HL-60 (cell line): ENCODE results near the gene CFAP92.

ENCODE experiments used
- DNase-seq, 2 experiments: peaks; one replicate each; pipeline ENCODE4 v3.0.0-alpha.2; 2010 to 2020; ENCODE audit warnings: low read depth in 1 of 2, low spot score in 1 of 2
- H3K27ac ChIP-seq: fragments of 250-450 bp; sonication (Bioruptor Pico); replicated peaks from 2 replicates; pipeline ENCODE4 v1.5.1; 2020; ENCODE audit warnings: mild to moderate bottlenecking, moderate library complexity
- H3K27me3 ChIP-seq: fragments of 250-450 bp; sonication (Bioruptor Pico); 2 replicates; pipeline ENCODE4 v1.5.1; 2021; ENCODE audit warnings: mild to moderate bottlenecking, moderate library complexity; ENCODE audit not compliant: insufficient read depth, poor library complexity, severe bottlenecking
- H3K4me3 ChIP-seq: replicated peaks from 2 replicates; pipeline ENCODE4 v1.5.1; 2011; ENCODE audit warnings: mild to moderate bottlenecking, control low read depth, low read length; ENCODE audit not compliant: insufficient read depth
- GABPA ChIP-seq: IDR thresholded peaks from 2 replicates; pipeline ENCODE4 v1.6.1; 2012; ENCODE audit warnings: low read depth
- POLR2AphosphoS5 ChIP-seq: IDR thresholded peaks from 2 replicates; pipeline ENCODE4 v1.6.1; 2012; ENCODE audit warnings: low read depth
- SPI1 ChIP-seq: IDR thresholded peaks from 2 replicates; pipeline ENCODE4 v1.6.1; 2012; ENCODE audit warnings: low read depth, mild to moderate bottlenecking, borderline replicate concordance
- TF ChIP-seq, protein P1 (sequence below): IDR thresholded peaks from 2 replicates; pipeline ENCODE4 v1.6.1; 2012; ENCODE audit warnings: low read depth; ENCODE audit not compliant: insufficient replicate concordance
- TF ChIP-seq, protein P2 (sequence below): IDR thresholded peaks from one replicate; pipeline ENCODE4 v1.5.1; 2011; ENCODE audit warnings: low read length, control low read depth, inconsistent platforms; ENCODE audit not compliant: insufficient read depth

The CFAP92 gene

DNA sequence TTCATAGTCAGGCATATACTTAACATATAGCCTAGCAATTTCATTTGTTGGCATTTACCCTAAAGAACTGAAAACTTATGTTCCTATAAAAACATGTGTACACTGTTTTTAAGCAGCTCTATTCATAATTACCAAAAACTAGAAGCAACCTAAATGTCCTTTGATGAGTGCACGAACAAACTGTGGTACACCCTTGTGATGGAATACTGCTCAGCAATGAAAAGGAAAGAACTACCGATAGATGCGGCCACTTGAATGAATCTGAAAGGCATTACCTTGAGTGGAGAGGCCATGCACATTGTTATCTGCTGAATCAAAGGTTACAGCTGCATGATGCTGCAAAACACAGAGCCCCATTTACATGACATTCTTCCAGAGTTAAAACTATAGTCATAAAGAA is 44.7 kb downstream of the CFAP92 start:
- TF ChIP-seq POLR2AphosphoS5 (no peak), SPI1 (no peak), GABPA (no peak)
- TF ChIP-seq, protein P1, sequence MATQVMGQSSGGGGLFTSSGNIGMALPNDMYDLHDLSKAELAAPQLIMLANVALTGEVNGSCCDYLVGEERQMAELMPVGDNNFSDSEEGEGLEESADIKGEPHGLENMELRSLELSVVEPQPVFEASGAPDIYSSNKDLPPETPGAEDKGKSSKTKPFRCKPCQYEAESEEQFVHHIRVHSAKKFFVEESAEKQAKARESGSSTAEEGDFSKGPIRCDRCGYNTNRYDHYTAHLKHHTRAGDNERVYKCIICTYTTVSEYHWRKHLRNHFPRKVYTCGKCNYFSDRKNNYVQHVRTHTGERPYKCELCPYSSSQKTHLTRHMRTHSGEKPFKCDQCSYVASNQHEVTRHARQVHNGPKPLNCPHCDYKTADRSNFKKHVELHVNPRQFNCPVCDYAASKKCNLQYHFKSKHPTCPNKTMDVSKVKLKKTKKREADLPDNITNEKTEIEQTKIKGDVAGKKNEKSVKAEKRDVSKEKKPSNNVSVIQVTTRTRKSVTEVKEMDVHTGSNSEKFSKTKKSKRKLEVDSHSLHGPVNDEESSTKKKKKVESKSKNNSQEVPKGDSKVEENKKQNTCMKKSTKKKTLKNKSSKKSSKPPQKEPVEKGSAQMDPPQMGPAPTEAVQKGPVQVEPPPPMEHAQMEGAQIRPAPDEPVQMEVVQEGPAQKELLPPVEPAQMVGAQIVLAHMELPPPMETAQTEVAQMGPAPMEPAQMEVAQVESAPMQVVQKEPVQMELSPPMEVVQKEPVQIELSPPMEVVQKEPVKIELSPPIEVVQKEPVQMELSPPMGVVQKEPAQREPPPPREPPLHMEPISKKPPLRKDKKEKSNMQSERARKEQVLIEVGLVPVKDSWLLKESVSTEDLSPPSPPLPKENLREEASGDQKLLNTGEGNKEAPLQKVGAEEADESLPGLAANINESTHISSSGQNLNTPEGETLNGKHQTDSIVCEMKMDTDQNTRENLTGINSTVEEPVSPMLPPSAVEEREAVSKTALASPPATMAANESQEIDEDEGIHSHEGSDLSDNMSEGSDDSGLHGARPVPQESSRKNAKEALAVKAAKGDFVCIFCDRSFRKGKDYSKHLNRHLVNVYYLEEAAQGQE = no peak
- TF ChIP-seq, protein P2, sequence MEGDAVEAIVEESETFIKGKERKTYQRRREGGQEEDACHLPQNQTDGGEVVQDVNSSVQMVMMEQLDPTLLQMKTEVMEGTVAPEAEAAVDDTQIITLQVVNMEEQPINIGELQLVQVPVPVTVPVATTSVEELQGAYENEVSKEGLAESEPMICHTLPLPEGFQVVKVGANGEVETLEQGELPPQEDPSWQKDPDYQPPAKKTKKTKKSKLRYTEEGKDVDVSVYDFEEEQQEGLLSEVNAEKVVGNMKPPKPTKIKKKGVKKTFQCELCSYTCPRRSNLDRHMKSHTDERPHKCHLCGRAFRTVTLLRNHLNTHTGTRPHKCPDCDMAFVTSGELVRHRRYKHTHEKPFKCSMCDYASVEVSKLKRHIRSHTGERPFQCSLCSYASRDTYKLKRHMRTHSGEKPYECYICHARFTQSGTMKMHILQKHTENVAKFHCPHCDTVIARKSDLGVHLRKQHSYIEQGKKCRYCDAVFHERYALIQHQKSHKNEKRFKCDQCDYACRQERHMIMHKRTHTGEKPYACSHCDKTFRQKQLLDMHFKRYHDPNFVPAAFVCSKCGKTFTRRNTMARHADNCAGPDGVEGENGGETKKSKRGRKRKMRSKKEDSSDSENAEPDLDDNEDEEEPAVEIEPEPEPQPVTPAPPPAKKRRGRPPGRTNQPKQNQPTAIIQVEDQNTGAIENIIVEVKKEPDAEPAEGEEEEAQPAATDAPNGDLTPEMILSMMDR = no peak

DNA sequence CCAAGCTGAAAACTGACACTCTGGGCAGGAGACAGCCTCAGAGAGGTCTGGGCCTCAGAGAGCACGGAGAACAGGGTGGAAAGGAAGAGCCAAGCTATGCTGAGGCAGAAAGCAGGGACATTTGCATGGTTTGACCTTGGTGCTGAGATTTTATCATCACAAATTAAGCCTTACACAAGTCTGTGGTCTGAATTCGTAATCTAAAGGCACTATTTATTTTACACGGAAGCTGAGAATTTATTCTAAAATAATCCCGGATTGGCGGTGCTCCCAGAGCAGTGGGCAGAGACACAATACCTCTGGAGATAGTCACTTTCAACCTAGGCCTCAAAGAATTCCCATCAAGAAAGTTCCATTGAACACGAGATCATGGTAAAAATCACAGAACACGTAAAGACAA is 47.5 kb downstream of the CFAP92 start:
- no peak for TF ChIP-seq POLR2AphosphoS5
- TF ChIP-seq, protein P2 = no peak
- TF ChIP-seq, protein P1 = no peak
- no peak for TF ChIP-seq SPI1
- no peak for TF ChIP-seq GABPA
- Histone ChIP-seq H3K27ac (no peak overlapping the region), H3K4me3 (no peak overlapping the region), H3K27me3 (no peaks in the 10 kb centered on the region)
- DNase-seq = no peak

More for the DNA sequence above, 44.7 kb downstream of the CFAP92 start:
- H3K27me3 ChIP-seq = no peaks in the 10 kb centered on the region
- H3K4me3 ChIP-seq = no peak overlapping the region
- no peak for DNase-seq
- H3K27ac ChIP-seq = no peak overlapping the region

DNA sequence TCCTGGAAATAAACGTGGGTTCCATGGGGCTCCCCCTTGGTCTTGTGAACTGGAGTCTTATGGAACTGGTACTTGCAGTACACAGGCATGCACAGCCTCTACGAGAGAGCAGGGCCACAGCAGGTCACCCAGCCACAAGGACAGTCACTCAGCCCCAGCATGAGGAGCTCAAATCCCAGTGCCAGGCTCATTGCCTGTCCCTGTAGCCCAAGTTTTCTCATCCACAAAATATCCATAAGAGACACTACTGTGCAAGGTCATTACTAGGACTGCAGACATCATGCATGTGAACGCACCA is 48.0 kb downstream of the CFAP92 start:
- Histone ChIP-seq H3K27me3 (no peaks in the 10 kb centered on the region), H3K4me3 (no peak overlapping the region), H3K27ac (no peak overlapping the region)
- DNase-seq = no peak
- TF ChIP-seq GABPA = no peak
- TF ChIP-seq, protein P1 = no peak
- no peak for TF ChIP-seq POLR2AphosphoS5
- TF ChIP-seq SPI1 = no peak
- TF ChIP-seq, protein P2 = no peak
